ENCODE measurements around the gene C1QTNF5.

C1QTNF5 gene

DNA sequence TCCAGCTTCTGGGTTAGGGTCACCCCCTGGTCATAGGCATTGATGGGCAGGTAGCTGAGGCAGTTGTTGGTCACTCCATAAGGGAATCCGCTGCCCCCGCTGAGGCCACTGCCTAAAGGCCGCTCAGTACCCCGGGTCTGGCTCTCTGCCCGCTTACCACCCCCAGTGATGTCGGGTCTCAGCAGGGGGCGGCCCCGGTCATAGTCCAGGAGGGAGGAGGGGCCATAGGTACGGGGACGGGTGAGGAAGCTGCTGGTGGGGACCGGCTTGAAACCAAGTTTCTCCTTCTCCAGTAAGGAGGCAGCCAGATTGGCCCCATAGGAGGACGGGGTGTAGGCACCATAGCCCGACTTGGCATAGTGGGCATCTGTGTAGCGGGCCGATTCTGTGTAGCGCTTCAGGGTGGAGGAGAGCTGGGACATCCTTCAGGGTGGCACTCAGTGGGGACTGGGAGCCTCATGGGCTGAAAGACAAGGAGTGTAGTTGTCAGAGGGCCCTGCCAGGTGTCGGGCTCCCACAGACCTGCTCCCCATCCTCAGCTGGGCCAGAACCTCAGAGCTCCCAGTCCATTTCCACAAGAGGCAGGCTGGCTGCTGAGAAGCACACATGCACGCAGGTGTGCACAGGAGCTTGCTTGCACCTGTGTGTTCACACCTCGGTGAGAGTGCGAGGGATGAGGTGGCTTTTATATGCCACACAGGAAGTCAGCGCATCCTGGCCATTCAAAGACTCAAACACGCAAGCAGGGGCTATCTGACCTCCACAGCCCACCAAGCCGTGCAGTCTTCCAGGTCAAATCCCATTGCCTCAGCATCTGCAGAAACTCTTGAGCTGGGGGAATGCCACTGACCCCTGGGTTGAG is 32.6 kb upstream of the C1QTNF5 start:
- DNase-seq: no peak

- DNase-seq: no peak
These were observed 31.8 kb upstream of the C1QTNF5 start for GRCh38 chr11:119372260-119373058.

DNA sequence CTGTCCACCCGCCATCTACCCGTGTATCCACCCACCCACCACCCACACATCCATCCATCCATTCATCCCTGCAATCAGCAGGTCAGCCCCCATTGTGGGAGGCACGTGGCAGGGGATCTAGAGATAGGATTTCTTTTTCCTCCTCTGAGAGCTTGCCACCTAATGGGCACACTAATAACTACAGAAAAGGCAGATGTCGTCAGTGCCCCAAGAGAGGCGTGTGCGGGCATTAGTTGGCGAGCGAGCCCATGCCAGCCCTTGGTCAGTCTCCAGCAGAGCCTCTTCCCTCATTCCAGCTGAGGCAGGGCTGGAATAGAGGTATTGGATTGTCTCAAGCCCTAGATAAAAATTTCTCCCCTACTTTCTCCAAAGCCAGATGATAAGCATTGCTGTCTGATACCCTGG is 31.1 kb upstream of the C1QTNF5 start:
- DNase-seq: no peak

DNA sequence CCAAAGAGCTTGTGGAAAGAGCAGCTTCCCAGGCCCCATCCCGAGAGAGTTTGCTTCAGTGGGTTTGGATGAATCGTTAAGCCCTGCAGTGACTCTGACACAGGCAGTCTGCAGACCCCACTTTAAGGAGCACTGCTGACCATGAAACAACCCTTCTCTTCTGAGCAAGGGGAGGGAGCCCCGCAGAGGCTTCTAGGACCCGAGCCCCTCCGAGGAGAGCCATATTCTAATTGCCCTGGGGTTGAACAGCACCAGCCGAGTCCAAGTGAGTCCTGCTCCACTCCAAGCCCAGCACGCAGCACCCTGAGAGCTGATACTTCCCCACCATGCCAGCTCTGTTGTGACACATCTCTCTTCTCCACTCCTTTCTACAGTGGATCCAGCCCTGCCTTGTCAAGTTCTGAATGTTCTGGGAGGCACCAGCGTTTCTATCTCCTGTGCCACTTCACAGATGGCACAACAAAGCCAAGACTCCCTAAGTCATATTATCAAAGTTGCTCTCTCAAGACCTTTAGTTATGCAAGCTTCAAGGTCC is 30.5 kb upstream of the C1QTNF5 start:
- DNase-seq: no peak

GRCh38 chr11:119370486-119371046 is 29.9 kb upstream of the C1QTNF5 start:
- peak in 2 of 5 experiments; percentile 49 to 56 for DNase-seq

- no peak for DNase-seq
These were observed 28.6 kb upstream of the C1QTNF5 start for GRCh38 chr11:119369132-119369925.

- no peak for DNase-seq
These were observed 27.7 kb upstream of the C1QTNF5 start for GRCh38 chr11:119368121-119369034.

GRCh38 chr11:119367661-119368120 is 27.0 kb upstream of the C1QTNF5 start:
- DNase-seq: no peak

GRCh38 chr11:119366690-119367620 is 26.3 kb upstream of the C1QTNF5 start:
- no peak for DNase-seq

DNA sequence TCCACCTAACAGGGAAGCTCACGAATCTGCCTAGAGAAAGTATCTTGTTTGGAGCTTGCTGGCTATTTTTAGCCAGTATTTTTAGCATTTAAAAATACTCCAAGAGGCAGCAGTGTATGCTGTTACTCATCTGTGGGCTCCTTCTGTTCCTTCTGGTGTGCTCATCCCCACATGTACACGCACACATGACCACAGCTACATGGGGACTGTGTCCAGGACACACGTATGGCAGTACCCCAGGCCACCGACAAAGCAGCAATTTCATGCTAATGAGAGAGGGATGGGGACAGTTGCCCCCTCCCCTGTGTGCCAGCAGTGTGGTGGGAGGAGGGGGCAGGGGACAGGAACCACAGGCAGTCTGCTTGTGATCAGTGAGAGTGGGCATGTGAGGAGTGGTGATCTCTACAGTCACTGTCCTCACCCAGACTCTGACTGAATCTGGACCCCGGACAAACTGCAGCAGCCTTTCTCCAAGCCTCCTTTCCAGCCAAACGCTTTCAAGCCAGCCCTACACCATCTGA is 24.4 kb upstream of the C1QTNF5 start:
- no peak for DNase-seq

DNA sequence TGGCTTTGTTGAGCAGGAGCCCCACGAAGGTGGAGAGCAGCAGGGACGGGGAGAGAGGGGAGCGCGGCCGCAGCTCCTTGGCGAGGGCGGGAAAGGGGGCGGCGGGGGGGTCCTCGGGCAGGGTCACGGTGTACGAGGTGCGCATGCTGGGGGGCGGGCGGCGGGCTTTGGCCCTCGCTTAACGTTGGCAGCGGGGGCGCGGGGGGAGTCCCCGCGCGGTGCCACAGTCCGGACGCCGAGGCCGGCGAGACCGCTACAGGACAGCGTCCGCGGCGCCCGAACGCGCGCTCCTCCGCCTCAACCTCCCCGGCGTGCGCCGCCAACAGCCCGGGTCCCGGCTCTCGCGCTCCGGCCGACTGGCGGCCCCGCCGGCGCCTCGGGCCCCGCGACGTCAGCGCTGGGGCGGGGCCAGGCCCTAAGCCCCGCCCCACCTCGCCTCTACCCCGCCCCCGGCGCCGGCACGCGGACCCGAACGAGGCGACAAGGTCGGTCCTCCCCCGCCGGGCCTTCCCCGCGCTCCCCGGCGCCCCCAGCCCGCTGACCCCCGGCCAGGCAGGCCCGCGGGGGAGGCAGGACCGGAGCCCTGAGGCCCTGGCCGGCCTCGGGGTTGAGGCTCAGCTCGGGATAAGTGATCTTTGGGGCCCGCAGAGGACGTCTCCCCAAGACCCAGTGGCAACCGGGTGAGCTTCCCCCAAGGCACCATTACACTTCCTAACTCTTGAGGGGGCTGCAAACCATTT is 23.3 kb upstream of the C1QTNF5 start:
- peak; percentile 31 to 48 (median 35) for DNase-seq

- DNase-seq: no peak
These were observed 22.6 kb upstream of the C1QTNF5 start for GRCh38 chr11:119363081-119363850.

DNA sequence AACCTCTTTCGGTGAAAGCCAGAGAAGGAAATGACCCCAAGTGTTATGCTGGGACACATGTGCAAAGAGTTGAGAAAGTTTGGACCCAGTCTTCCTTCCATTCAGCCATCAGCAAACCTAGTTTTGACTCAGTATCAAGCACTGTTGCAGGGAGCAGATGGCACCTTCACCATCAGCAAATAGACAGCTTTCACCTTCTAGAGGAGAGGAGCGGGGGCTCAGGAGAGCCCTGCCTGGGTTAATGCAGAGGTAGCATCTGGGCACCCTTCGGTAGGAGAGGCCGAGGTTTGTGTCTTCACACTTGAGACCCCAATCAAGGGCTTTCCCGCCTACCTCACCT is 22.0 kb upstream of the C1QTNF5 start:
- no peak for DNase-seq

DNA sequence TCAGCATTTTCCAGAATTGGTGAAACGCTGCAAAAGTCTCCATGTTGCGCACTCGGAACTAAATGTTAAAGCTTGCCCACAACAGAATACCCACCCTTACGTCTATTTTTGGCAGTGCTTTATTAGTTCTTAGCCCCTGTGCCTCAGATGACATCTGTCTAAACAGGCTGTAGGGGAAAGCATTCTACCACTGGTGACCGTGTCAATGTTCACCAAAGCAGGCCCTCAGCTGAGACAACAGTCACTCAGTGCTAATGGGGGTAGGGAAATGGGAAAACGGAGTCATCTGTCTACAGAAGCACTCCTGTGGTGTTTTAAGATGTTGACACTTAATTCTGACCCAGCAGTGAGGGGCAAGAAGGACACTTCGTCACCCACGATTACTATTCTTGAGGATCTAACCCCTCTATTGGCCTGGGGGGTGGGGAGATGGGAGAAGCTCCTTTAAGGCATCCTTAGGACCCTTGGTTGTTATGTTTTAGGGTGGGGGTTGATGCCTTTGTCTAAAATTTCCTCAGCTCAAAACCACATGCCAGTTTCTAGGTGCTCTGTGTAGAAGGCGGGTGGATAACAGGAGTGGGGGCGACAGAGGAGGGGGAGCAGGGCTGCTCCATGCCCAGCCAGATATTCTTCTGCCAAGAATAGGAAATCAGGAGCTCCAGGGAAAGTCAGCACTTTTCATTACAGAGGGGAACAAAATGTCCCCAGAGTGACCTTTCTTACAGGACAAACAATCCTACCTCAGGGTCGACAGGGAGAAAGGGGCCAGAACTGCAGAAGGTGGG is 21.4 kb upstream of the C1QTNF5 start:
- no peak for DNase-seq

- DNase-seq: peak in 2 of 5 experiments; percentile 28 to 32
These were observed 20.5 kb upstream of the C1QTNF5 start for GRCh38 chr11:119361056-119361787.

DNA sequence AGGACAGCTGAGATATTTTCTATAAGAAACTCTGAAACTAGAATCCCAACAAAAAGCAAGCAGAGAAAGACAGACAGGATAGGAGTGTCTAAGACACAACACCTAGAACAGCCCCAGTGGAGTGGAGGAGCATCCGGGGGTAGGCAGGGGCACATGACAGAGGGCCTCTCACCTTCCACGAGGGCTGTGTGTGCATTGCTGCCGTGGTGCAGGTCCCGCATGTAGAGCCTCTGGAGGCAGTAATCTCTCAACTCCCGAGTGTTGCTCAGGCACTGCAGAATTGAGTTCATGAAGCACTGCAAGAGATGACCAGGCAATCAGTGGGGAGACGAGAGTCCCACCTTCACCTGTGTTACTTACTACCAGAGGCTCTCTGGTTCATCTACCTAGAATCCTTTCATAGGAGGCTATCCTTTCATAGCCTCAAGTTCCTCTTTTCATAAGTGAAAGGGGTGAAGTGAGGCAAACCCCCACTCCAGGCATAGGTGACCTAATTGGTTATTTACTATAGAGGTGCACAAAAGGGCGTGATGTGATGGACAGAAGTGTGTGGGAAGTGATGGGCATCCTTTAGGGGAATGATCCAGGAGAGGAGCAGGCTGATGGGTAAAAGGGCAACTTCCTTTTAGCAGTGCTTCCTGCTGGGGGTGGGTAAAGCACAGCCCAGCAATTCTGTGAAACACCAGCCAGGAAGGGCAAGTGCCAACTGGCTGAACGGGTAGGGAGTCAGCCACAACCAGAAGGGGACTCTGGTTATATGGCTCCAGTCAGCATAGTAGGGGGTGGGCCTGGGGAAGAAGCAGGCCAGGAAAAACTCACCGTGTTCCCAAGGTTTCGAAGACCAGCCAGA is 18.9 kb upstream of the C1QTNF5 start:
- DNase-seq: no peak
